Posterior vena cava (tissue), 2 donors: Measurements from ENCODE around the gene CDHR1. TPM values are rescaled to one million over a fixed set of nuclear protein-coding genes. Genes with fewer than 3 reads are reported as not detected.

Experiments
- total RNA-seq, 2 donors: library from RNA; stranded (reverse); fragmentation: NEBNext Ultra II Directional; extraction: Animal tissue kit (Norgen Biotek cat#: 25700); gene quantifications; one replicate each; pipeline ENCODE4 v1.2.1, GENCODE V29; 2021
- donor health status: DM: yes; HTN: yes; CAD: no.
- donor health status: DM: yes; HTN: yes; CAD: no.

CDHR1 gene
- total RNA-seq, 2 donors from 2014 or later, result 0.14 to 0.28 TPM

Other genes starting within 250 kb of the CDHR1 start
- 100 to 1,000 TPM in 1 of 2 donors, 10 to 100 TPM in 1; 94.0 to 106 TPM for gene GHITM, start 55.0 kb upstream of the CDHR1 start, total RNA-seq
- gene GPR15LG, start 20.7 kb upstream of the CDHR1 start, total RNA-seq, result not detected
- not detected for gene LRIT2, start 31.0 kb downstream of the CDHR1 start, total RNA-seq
- not detected for gene LRIT1, start 47.0 kb downstream of the CDHR1 start, total RNA-seq
- under 1 TPM in 1 of 2 donors, not detected in 1; 0.38 TPM for gene RGR, start 50.5 kb downstream of the CDHR1 start, total RNA-seq
- 100 to 1,000 TPM in 1 of 2 donors, 10 to 100 TPM in 1; 85.4 to 108 TPM for gene CCSER2, start 134.1 kb downstream of the CDHR1 start, total RNA-seq